Measurements from ENCODE around the gene LMTK2. TPM values are rescaled to one million over a fixed set of nuclear protein-coding genes. Genes with fewer than 3 reads are reported as not detected.

Gene LMTK2
- total and polyA plus RNA-seq, 2 donors (not counting 1 experiment from before 2014, with no cell fraction given) = 5.2 to 6.9 TPM

GRCh38 chr7:98191668-98192431 is 85.2 kb downstream of the LMTK2 start:
- Histone ChIP-seq H3K9me3 (ENCODE audit: control insufficient read depth, insufficient read depth, low read depth, low read length) (no peaks in the 10 kb centered on the region), H4K20me1 (ENCODE audit: control insufficient read depth, extremely low read depth, insufficient read depth, low read length) (no peaks in the 10 kb centered on the region), H3K4me1 (ENCODE audit: control insufficient read depth, extremely low read depth, insufficient read depth, low read length) (no peaks in the 10 kb centered on the region), H3K36me3 (ENCODE audit: control insufficient read depth, insufficient read depth, low read length) (peaks cover 4% of the 10 kb centered on the region), H3K4me3 (replicated peaks in 1 of 4; ENCODE audit: control extremely low read depth in 1 of 4, insufficient read depth in 1 of 4, low read depth in 3 of 4, low read length in 4 of 4) (no peak overlapping the region), H3K27me3 (ENCODE audit: control insufficient read depth, insufficient read depth, low read length) (no peaks in the 10 kb centered on the region), H3K79me2 (ENCODE audit: control insufficient read depth, insufficient read depth, low read length) (no peaks in the 10 kb centered on the region), H3K9ac (ENCODE audit: insufficient read depth, low read length) (no peak overlapping the region), H2AFZ (ENCODE audit: low read length) (no peak overlapping the region), H3K4me2 (ENCODE audit: extremely low read depth, insufficient read depth, low read length) (no peak overlapping the region), H3K27ac (ENCODE audit: insufficient read depth, low read length) (no peak overlapping the region)
- TF ChIP-seq, protein P1, sequence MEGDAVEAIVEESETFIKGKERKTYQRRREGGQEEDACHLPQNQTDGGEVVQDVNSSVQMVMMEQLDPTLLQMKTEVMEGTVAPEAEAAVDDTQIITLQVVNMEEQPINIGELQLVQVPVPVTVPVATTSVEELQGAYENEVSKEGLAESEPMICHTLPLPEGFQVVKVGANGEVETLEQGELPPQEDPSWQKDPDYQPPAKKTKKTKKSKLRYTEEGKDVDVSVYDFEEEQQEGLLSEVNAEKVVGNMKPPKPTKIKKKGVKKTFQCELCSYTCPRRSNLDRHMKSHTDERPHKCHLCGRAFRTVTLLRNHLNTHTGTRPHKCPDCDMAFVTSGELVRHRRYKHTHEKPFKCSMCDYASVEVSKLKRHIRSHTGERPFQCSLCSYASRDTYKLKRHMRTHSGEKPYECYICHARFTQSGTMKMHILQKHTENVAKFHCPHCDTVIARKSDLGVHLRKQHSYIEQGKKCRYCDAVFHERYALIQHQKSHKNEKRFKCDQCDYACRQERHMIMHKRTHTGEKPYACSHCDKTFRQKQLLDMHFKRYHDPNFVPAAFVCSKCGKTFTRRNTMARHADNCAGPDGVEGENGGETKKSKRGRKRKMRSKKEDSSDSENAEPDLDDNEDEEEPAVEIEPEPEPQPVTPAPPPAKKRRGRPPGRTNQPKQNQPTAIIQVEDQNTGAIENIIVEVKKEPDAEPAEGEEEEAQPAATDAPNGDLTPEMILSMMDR (conservative IDR thresholded peaks at IDR 0.05 in 1 of 2, IDR thresholded peaks at IDR 0.05 in 1 of 2; ENCODE audit: low read depth in 1 of 2, low read length in 2 of 2) = no peak
- no peak for TF ChIP-seq EZH2 (IDR thresholded peaks at IDR 0.05; ENCODE audit: low read length, missing control alignments)
- no peak for DNase-seq (ENCODE audit: low read depth in 2 of 2)

- Histone ChIP-seq H3K27ac (ENCODE audit: insufficient read depth, low read length) (no peak overlapping the region), H2AFZ (ENCODE audit: low read length) (no peak overlapping the region)
Observed at GRCh38 chr7:98192781-98193457, 86.3 kb downstream of the LMTK2 start.

More at GRCh38 chr7:98192781-98193457, 86.3 kb downstream of the LMTK2 start:
- no peaks in the 10 kb centered on the region for H3K9me3 ChIP-seq (ENCODE audit: control insufficient read depth, insufficient read depth, low read depth, low read length)
- no peaks in the 10 kb centered on the region for H3K79me2 ChIP-seq (ENCODE audit: control insufficient read depth, insufficient read depth, low read length)
- no peak overlapping the region for H3K9ac ChIP-seq (ENCODE audit: insufficient read depth, low read length)
- no peak overlapping the region for H3K4me2 ChIP-seq (ENCODE audit: extremely low read depth, insufficient read depth, low read length)
- no peak overlapping the region for H3K4me3 ChIP-seq (replicated peaks in 1 of 4; ENCODE audit: control extremely low read depth in 1 of 4, insufficient read depth in 1 of 4, low read depth in 3 of 4, low read length in 4 of 4)
- H3K36me3 ChIP-seq (ENCODE audit: control insufficient read depth, insufficient read depth, low read length) = peaks cover 4% of the 10 kb centered on the region
- H3K27me3 ChIP-seq (ENCODE audit: control insufficient read depth, insufficient read depth, low read length) = no peaks in the 10 kb centered on the region
- H3K4me1 ChIP-seq (ENCODE audit: control insufficient read depth, extremely low read depth, insufficient read depth, low read length) = no peaks in the 10 kb centered on the region
- DNase-seq (ENCODE audit: low read depth in 2 of 2) = no peak
- TF ChIP-seq EZH2 (IDR thresholded peaks at IDR 0.05; ENCODE audit: low read length, missing control alignments) = no peak
- TF ChIP-seq, protein P1 (conservative IDR thresholded peaks at IDR 0.05 in 1 of 2, IDR thresholded peaks at IDR 0.05 in 1 of 2; ENCODE audit: low read depth in 1 of 2, low read length in 2 of 2) = no peak
- no peaks in the 10 kb centered on the region for H4K20me1 ChIP-seq (ENCODE audit: control insufficient read depth, extremely low read depth, insufficient read depth, low read length)

Measured in fibroblast of lung (primary cell).